ENCODE measurements around the gene TRAPPC3. TPM values are rescaled to one million over a fixed set of nuclear protein-coding genes. Genes with fewer than 3 reads are reported as not detected.

TRAPPC3 gene
- total and polyA plus RNA-seq, 2 experiments from 2014 or later: 45.6 to 55.9 TPM

DNA sequence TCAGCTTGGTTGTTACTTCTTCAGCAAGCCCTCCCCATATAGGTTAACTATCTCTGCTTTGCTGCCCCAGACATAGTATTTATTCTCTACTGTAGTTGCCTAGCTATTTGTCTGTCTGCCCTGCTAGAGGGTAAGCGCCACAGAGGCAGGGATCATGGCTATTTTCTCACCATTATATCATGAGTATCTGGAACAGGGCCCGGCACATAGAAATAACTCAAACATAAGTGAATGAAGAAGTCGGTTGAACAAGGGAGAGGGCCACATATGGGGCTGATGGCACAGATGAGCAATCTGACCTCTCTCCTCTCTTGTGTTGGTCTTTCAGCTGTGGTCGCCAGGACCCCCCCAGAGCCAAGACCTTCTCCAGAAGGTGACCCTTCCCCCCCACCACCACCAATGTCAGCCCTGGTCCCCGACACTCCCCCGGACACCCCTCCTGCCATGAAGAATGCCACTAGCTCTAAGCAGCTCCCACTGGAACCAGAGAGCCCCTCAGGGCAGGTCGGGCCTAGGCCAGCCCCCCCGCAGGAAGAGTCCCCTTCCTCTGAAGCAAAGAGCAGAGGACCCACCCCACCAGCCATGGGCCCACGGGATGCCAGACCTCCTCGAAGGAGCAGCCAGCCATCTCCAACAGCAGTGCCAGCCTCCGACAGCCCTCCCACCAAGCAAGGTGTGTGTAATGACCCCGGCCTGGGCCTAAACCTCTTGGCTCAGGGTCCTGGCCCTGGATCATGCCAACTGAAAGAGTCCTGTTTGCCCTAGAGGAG lies 21.5 kb upstream of the TRAPPC3 start:
- Mint-ChIP-seq H3K27me3 (ENCODE audit: insufficient read depth, low read depth, poor library complexity) (no peaks in the 10 kb centered on the region), H3K36me3 (ENCODE audit: low read depth) (peaks cover 31% of the 10 kb centered on the region), H3K4me3 (no peak overlapping the region), H3K27ac (no peak overlapping the region), H3K4me1 (peaks cover 16% of the 10 kb centered on the region), H3K9me3 (no peaks in the 10 kb centered on the region)
- Histone ChIP-seq H3K9me2 (ENCODE audit: insufficient read depth) (no peaks in the 10 kb centered on the region), H3F3A (replicated peaks; ENCODE audit: low read depth) (0 out of 2 replicates have a peak, but pooled peaks cover 2% of the 10 kb centered on the region), H3K4me3 (no peak overlapping the region), H3K79me2 (replicated peaks; ENCODE audit: insufficient read depth) (no peaks in the 10 kb centered on the region; the same call in 1 of the 2 replicates), H2AFZ (no peak overlapping the region), H3K27me3 (ENCODE audit: insufficient read depth) (0 out of 2 replicates have a peak, but pooled peaks cover 4% of the 10 kb centered on the region), H3K36me3 (ENCODE audit: insufficient read depth) (no peaks in the 10 kb centered on the region; the same call in 1 of the 2 replicates), H4K20me1 (replicated peaks; ENCODE audit: insufficient read depth) (peaks cover 9% of the 10 kb centered on the region), H3K4me2 (no peak overlapping the region), H3K27ac (ENCODE audit: low read depth) (no peak overlapping the region), H3K4me1 (ENCODE audit: insufficient read depth) (peaks cover 10% of the 10 kb centered on the region)
- no peak for ATAC-seq
- TF ChIP-seq JUNB (IDR thresholded peaks at IDR 0.05; ENCODE audit: unreplicated experiment) (no peak), STAT1 (IDR thresholded peaks at IDR 0.05; ENCODE audit: unreplicated experiment) (no peak), REST (IDR thresholded peaks at IDR 0.05; ENCODE audit: unreplicated experiment) (no peak), ETS1 (IDR thresholded peaks at IDR 0.05) (no peak), EZH2 (IDR thresholded peaks at IDR 0.05; ENCODE audit: low read depth, unreplicated experiment) (no peak), POLR2AphosphoS5 (IDR thresholded peaks at IDR 0.05; ENCODE audit: low read depth) (no peak), ZNF114 (CRISPR knock-in tag; IDR thresholded peaks at IDR 0.05) (no peak), EZH2phosphoT487 (IDR thresholded peaks at IDR 0.05; ENCODE audit: unreplicated experiment) (no peak), CTCF (conservative IDR thresholded peaks at IDR 0.05; ENCODE audit: low read depth in 2 of 2) (no peak), CREB1 (CRISPR knock-in tag; IDR thresholded peaks at IDR 0.05; ENCODE audit: low read depth) (no peak)
- TF ChIP-seq, protein P1, sequence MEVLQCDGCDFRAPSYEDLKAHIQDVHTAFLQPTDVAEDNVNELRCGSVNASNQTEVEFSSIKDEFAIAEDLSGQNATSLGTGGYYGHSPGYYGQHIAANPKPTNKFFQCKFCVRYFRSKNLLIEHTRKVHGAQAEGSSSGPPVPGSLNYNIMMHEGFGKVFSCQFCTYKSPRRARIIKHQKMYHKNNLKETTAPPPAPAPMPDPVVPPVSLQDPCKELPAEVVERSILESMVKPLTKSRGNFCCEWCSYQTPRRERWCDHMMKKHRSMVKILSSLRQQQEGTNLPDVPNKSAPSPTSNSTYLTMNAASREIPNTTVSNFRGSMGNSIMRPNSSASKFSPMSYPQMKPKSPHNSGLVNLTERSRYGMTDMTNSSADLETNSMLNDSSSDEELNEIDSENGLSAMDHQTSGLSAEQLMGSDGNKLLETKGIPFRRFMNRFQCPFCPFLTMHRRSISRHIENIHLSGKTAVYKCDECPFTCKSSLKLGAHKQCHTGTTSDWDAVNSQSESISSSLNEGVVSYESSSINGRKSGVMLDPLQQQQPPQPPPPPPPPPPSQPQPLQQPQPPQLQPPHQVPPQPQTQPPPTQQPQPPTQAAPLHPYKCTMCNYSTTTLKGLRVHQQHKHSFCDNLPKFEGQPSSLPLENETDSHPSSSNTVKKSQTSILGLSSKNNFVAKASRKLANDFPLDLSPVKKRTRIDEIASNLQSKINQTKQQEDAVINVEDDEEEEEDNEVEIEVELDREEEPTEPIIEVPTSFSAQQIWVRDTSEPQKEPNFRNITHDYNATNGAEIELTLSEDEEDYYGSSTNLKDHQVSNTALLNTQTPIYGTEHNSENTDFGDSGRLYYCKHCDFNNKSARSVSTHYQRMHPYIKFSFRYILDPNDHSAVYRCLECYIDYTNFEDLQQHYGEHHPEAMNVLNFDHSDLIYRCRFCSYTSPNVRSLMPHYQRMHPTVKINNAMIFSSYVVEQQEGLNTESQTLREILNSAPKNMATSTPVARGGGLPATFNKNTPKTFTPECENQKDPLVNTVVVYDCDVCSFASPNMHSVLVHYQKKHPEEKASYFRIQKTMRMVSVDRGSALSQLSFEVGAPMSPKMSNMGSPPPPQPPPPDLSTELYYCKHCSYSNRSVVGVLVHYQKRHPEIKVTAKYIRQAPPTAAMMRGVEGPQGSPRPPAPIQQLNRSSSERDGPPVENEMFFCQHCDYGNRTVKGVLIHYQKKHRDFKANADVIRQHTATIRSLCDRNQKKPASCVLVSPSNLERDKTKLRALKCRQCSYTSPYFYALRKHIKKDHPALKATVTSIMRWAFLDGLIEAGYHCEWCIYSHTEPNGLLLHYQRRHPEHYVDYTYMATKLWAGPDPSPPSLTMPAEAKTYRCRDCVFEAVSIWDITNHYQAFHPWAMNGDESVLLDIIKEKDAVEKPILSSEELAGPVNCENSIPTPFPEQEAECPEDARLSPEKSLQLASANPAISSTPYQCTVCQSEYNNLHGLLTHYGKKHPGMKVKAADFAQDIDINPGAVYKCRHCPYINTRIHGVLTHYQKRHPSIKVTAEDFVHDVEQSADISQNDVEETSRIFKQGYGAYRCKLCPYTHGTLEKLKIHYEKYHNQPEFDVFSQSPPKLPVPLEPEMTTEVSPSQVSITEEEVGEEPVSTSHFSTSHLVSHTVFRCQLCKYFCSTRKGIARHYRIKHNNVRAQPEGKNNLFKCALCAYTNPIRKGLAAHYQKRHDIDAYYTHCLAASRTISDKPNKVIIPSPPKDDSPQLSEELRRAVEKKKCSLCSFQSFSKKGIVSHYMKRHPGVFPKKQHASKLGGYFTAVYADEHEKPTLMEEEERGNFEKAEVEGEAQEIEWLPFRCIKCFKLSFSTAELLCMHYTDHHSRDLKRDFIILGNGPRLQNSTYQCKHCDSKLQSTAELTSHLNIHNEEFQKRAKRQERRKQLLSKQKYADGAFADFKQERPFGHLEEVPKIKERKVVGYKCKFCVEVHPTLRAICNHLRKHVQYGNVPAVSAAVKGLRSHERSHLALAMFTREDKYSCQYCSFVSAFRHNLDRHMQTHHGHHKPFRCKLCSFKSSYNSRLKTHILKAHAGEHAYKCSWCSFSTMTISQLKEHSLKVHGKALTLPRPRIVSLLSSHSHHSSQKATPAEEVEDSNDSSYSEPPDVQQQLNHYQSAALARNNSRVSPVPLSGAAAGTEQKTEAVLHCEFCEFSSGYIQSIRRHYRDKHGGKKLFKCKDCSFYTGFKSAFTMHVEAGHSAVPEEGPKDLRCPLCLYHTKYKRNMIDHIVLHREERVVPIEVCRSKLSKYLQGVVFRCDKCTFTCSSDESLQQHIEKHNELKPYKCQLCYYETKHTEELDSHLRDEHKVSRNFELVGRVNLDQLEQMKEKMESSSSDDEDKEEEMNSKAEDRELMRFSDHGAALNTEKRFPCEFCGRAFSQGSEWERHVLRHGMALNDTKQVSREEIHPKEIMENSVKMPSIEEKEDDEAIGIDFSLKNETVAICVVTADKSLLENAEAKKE (CRISPR knock-in tag; IDR thresholded peaks at IDR 0.05): no peak
- no peak for DNase-seq (ENCODE audit: low spot score)
